AG04450 (cell line): ENCODE data around the gene FADS1. TPM values are rescaled to one million over a fixed set of nuclear protein-coding genes. Genes with fewer than 3 reads are reported as not detected.

Experiments
- CTCF ChIA-PET: fragments of 300-600, 350-600 bp; formaldehyde crosslinking; extraction: SDS; loops from one replicate; lab custom pipeline; 2022; ENCODE audit warnings: antibody characterized with exemption, inconsistent platforms; lab: Charles Lee
- POLR2A ChIA-PET: fragments of 350-600 bp; formaldehyde crosslinking; extraction: SDS; loops from one replicate; lab custom pipeline; 2021; ENCODE audit warnings: antibody characterized with exemption, inconsistent platforms; lab: Yijun Ruan, JAX
- DNase-seq: peaks from one replicate; pipeline ENCODE4 v3.0.0-alpha.2; 2011; ENCODE audit warnings: low read depth, low spot score
- H3K27ac ChIP-seq: one replicate; pipeline ENCODE4 v1.5.1; 2012; ENCODE audit warnings: low read depth, low read length, control low read depth
- H3K27me3 ChIP-seq: one replicate; pipeline ENCODE4 v1.6.0; 2012; ENCODE audit warnings: low read length; ENCODE audit not compliant: control insufficient read depth, insufficient read depth
- H3K4me3 ChIP-seq: 2 replicates; pipeline ENCODE4 v1.5.1; 2011; ENCODE audit warnings: mild to moderate bottlenecking, low read depth, low read length, control low read depth
- H3K9me3 ChIP-seq: 2 replicates; pipeline ENCODE4 v1.5.1; 2012; ENCODE audit warnings: low read length; ENCODE audit not compliant: control insufficient read depth, insufficient read depth
- polyA plus RNA-seq: library from polyadenylated mRNA; depleted of rRNA; stranded (reverse); fragments of >200 nt; gene quantifications from 2 replicates; pipeline ENCODE4 v1.2.3, GENCODE V29; 2011
- TF ChIP-seq, protein P1 (sequence below): IDR thresholded peaks from 2 replicates; pipeline ENCODE4 v1.5.1; 2011; ENCODE audit warnings: low read depth, low read length, control low read depth, inconsistent platforms

Gene FADS1
- polyA plus RNA-seq, 1 experiment: 50.4 TPM

DNA sequence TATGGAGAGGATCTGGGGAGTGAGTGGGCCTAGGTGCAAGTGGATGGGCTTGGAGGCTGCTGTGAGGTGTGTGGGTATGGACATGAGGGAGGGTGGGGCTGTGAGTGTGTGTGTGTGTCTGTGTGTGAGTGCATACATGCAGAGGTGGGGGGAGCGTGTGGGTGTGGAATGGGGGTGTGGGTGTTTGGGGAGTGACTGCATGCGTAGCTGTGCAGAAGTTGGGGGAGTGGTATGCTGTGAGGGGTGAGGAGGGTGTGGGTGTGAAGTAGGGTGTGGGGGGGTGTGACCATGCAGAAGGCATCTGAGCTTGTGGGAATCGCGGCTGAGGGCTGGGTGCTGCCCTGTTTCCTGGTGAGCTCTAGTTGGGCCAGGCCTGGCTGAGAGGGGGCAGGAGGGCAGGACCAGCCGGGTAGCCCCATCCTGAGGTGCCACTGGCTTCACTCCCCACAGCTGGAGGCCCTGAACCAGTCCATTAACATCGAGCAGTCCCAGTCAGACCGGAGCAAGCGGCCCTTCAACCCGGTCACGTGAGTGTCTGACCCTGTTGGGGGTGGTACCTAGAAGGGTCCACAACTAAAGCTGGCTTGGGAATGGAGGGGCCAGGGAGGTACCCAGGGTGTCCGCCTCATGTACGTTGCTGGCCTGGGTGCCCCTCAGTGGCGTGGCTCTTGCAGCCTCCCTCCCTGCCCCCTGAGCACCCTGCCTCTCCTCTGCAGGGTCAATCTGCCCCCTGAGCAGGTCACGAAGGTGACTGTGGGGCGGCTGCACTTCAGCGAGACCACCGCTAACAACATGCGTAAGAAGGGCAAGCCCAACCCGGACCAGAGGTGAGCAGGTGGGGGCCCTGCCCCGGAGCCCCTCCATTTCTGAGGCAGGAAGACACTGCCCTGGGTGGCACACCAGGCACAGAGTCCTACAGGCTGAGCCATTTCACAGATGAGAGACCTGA lies 40.9 kb downstream of the FADS1 start:
- TF ChIP-seq, protein P1, sequence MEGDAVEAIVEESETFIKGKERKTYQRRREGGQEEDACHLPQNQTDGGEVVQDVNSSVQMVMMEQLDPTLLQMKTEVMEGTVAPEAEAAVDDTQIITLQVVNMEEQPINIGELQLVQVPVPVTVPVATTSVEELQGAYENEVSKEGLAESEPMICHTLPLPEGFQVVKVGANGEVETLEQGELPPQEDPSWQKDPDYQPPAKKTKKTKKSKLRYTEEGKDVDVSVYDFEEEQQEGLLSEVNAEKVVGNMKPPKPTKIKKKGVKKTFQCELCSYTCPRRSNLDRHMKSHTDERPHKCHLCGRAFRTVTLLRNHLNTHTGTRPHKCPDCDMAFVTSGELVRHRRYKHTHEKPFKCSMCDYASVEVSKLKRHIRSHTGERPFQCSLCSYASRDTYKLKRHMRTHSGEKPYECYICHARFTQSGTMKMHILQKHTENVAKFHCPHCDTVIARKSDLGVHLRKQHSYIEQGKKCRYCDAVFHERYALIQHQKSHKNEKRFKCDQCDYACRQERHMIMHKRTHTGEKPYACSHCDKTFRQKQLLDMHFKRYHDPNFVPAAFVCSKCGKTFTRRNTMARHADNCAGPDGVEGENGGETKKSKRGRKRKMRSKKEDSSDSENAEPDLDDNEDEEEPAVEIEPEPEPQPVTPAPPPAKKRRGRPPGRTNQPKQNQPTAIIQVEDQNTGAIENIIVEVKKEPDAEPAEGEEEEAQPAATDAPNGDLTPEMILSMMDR: no peak
- H3K9me3 ChIP-seq: no peaks in the 10 kb centered on the region
- H3K4me3 ChIP-seq: no peak overlapping the region
- POLR2A ChIA-PET: no interaction called here
- no peaks in the 10 kb centered on the region for H3K27me3 ChIP-seq
- H3K27ac ChIP-seq: no peak overlapping the region
- no peak for DNase-seq
- CTCF ChIA-PET: interaction anchor here (0.8 to 3.5 kb wide), 7 partner anchors 12 to 29 kb away, joined by 3 to 15 read pairs (median 4); no protein-coding TSS in a partner anchor

DNA sequence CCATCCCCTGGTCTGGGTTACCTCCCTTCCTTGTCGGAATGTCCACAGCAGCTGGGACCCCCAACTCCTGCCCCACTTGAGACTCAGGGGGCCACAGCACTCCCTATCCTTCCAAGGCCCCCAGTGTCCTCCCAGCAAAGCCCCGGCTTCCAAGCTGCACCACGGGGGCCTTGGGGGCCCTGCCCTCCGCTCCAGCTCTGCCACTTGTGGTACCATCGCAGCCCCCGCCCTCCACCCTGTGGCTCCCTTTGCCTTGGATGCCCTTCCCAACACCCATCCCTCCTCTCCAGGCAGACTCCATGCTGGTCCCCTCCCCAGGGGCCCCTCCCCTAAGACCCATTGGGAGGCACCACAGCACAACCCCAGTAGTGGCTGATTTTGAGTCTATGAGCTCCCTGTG lies 41.7 kb downstream of the FADS1 start:
- TF ChIP-seq, protein P1: no peak
- CTCF ChIA-PET: interaction anchor here (0.9 to 3.5 kb wide), 4 partner anchors 14 to 28 kb away, joined by 3 to 15 read pairs (median 6); no protein-coding TSS in a partner anchor
- POLR2A ChIA-PET: no interaction called here

DNA sequence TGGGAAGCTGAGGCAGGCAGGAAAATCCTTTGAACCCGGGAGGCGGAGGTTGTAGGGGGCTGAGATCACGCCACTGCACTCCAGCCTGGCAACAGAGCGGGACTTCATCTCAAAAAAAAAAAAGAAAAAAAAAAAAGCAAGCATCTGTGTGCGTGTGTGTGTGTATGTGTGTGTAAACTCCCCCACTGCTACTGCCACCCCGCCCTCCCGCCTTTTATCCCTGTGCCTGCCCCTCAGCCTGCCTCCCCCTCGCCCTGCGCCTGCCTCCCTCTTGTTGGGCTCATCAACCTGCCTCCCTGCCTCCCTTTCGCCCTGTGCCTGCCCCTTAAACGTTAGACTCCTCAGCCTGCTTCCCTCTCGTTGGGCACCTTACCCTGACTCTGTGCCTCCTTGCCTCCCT lies 42.4 kb downstream of the FADS1 start:
- DNase-seq: no peak
- Histone ChIP-seq H3K27ac (no peak overlapping the region), H3K27me3 (no peaks in the 10 kb centered on the region), H3K4me3 (no peak overlapping the region), H3K9me3 (no peaks in the 10 kb centered on the region)
- CTCF ChIA-PET: interaction anchor here (3.5 kb wide), 1 partner anchor 27 kb away, joined by 15 read pairs; no protein-coding TSS in a partner anchor
- POLR2A ChIA-PET: interaction anchor here (1.0 kb wide), 1 partner anchor 10 kb away, joined by 8 read pairs; no protein-coding TSS in a partner anchor
- TF ChIP-seq, protein P1: no peak

More for the DNA sequence above, 41.7 kb downstream of the FADS1 start:
- H3K9me3 ChIP-seq: no peaks in the 10 kb centered on the region
- no peaks in the 10 kb centered on the region for H3K27me3 ChIP-seq
- no peak overlapping the region for H3K4me3 ChIP-seq
- DNase-seq: no peak
- no peak overlapping the region for H3K27ac ChIP-seq

DNA sequence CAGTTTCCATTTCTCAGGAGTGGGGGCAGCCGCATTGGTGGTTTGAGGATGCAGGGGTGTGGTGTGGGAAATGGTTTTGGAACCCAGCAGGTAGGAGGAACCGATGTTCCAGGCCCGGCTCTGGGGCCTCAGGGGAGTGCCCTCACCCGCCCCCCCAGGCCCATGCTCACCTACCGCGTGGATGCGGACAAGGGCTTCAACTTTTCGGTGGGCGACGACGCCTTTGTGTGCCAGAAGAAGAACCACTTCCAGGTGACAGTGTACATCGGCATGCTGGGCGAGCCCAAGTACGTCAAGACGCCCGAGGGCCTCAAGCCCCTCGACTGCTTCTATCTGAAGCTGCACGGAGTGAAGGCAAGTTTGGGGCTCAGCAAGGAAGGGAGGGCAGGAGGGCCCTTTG lies 43.0 kb downstream of the FADS1 start:
- ChIA-PET CTCF (interaction anchor here (3.5 kb wide), 1 partner anchor 27 kb away, joined by 15 read pairs; no protein-coding TSS in a partner anchor), POLR2A (interaction anchor here (1.0 kb wide), 1 partner anchor 10 kb away, joined by 8 read pairs; no protein-coding TSS in a partner anchor)
- H3K27ac ChIP-seq: no peak overlapping the region

More for the DNA sequence above, 43.0 kb downstream of the FADS1 start:
- DNase-seq: no peak
- H3K4me3 ChIP-seq: no peak overlapping the region
- H3K27me3 ChIP-seq: no peaks in the 10 kb centered on the region
- TF ChIP-seq, protein P1: no peak
- H3K9me3 ChIP-seq: no peaks in the 10 kb centered on the region
